Parathyroid adenoma (tissue), 2 donors: ENCODE data around the gene CKM.

Experiments
- H2AFZ ChIP-seq: fragments of 300-600 bp; sonication (generic); one replicate; pipeline ENCODE4 v1.7.0; 2017; ENCODE audit warnings: antibody characterized with exemption, mild to moderate bottlenecking
- H3K27ac ChIP-seq: fragments of 300-600 bp; sonication (generic); one replicate; pipeline ENCODE4 v1.7.0; 2017
- H3K27me3 ChIP-seq: fragments of 300-600 bp; sonication (generic); one replicate; pipeline ENCODE4 v1.7.0; 2017; ENCODE audit warnings: low read length; ENCODE audit not compliant: control insufficient read depth, insufficient read depth
- H3K36me3 ChIP-seq: fragments of 300-600 bp; sonication (generic); one replicate; pipeline ENCODE4 v1.7.0; 2017; ENCODE audit warnings: low read length; ENCODE audit not compliant: control insufficient read depth, insufficient read depth
- H3K4me1 ChIP-seq: fragments of 300-600 bp; sonication (generic); one replicate; pipeline ENCODE4 v1.7.0; 2017; ENCODE audit warnings: control low read depth
- H3K4me2 ChIP-seq: fragments of 300-600 bp; sonication (generic); one replicate; pipeline ENCODE4 v1.7.0; 2017; ENCODE audit warnings: low read length
- H3K4me3 ChIP-seq: fragments of 300-600 bp; sonication (generic); one replicate; pipeline ENCODE4 v1.7.0; 2017; ENCODE audit warnings: low read depth, low read length
- H3K79me2 ChIP-seq: fragments of 300-600 bp; sonication (generic); one replicate; pipeline ENCODE4 v1.7.0; 2017; ENCODE audit warnings: control low read depth
- H3K9ac ChIP-seq: fragments of 300-600 bp; sonication (generic); one replicate; pipeline ENCODE4 v1.7.0; 2017; ENCODE audit warnings: mild to moderate bottlenecking
- H3K9me3 ChIP-seq: fragments of 300-600 bp; sonication (generic); one replicate; pipeline ENCODE4 v1.7.0; 2017; ENCODE audit warnings: low read length; ENCODE audit not compliant: control insufficient read depth
- CTCF ChIP-seq: fragments of 300-600 bp; sonication (generic); IDR thresholded peaks from one replicate; pipeline ENCODE4 v1.7.0; 2017; ENCODE audit warnings: antibody characterized with exemption, mild to moderate bottlenecking
- donor health status: primary hyperparathyroidism.

Gene CKM

GRCh38 chr19:45303269-45304060, 19.2 kb downstream of the CKM start:
- no peaks in the 10 kb centered on the region for H3K79me2 ChIP-seq
- H2AFZ ChIP-seq = no peak overlapping the region
- TF ChIP-seq CTCF = no peak
- H3K9me3 ChIP-seq = no peaks in the 10 kb centered on the region
- H3K4me1 ChIP-seq = no peaks in the 10 kb centered on the region
- no peak overlapping the region for H3K4me3 ChIP-seq
- H3K27me3 ChIP-seq = no peaks in the 10 kb centered on the region
- H3K9ac ChIP-seq = no peak overlapping the region
- H3K27ac ChIP-seq = no peak overlapping the region
- no peaks in the 10 kb centered on the region for H3K36me3 ChIP-seq
- H3K4me2 ChIP-seq = no peak overlapping the region

GRCh38 chr19:45302416-45302815, 20.3 kb downstream of the CKM start:
- no peak overlapping the region for H3K4me2 ChIP-seq
- no peaks in the 10 kb centered on the region for H3K4me1 ChIP-seq
- no peak overlapping the region for H3K9ac ChIP-seq
- no peaks in the 10 kb centered on the region for H3K79me2 ChIP-seq
- H2AFZ ChIP-seq = no peak overlapping the region
- no peaks in the 10 kb centered on the region for H3K9me3 ChIP-seq
- TF ChIP-seq CTCF = no peak
- no peaks in the 10 kb centered on the region for H3K27me3 ChIP-seq
- no peak overlapping the region for H3K4me3 ChIP-seq
- H3K27ac ChIP-seq = no peak overlapping the region
- no peaks in the 10 kb centered on the region for H3K36me3 ChIP-seq

DNA sequence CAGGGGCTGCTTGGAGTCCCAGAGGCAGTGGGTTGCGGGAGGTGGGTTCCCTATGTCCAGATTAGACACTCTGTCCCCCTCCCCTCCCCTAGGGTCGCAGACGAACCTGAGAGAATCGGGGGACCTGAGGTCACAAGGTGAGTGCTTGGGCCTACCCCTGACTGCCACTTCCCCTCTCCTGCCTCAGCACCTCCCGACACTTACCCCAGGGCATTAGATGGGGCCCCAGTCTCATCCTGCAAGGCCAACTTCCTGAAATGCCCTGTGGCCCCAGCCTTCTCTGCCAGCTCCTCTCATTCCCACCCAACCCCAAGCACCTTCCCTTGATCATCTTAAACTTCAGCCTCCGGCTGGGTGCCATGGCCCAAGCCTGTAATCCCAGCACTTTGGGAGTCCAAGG, 23.0 kb downstream of the CKM start:
- Histone ChIP-seq H3K27me3 (no peaks in the 10 kb centered on the region), H3K4me1 (no peaks in the 10 kb centered on the region), H3K4me2 (no peak overlapping the region), H3K36me3 (no peaks in the 10 kb centered on the region), H3K9me3 (no peaks in the 10 kb centered on the region), H3K79me2 (no peaks in the 10 kb centered on the region), H3K27ac (no peak overlapping the region), H2AFZ (no peak overlapping the region), H3K9ac (no peak overlapping the region), H3K4me3 (no peak overlapping the region)
- no peak for TF ChIP-seq CTCF

- no peak overlapping the region for H3K9ac ChIP-seq
- no peaks in the 10 kb centered on the region for H3K79me2 ChIP-seq
- no peaks in the 10 kb centered on the region for H3K27me3 ChIP-seq
- no peak overlapping the region for H2AFZ ChIP-seq
- no peak overlapping the region for H3K4me2 ChIP-seq
- no peak for TF ChIP-seq CTCF
- H3K4me1 ChIP-seq = no peaks in the 10 kb centered on the region
- no peaks in the 10 kb centered on the region for H3K36me3 ChIP-seq
- no peak overlapping the region for H3K4me3 ChIP-seq
- H3K9me3 ChIP-seq = no peaks in the 10 kb centered on the region
- H3K27ac ChIP-seq = no peak overlapping the region
Observed at GRCh38 chr19:45298264-45298663, 24.4 kb downstream of the CKM start.

GRCh38 chr19:45297674-45298073, 25.0 kb downstream of the CKM start:
- Histone ChIP-seq H3K9ac (no peak overlapping the region), H3K9me3 (no peaks in the 10 kb centered on the region), H3K27ac (no peak overlapping the region), H3K27me3 (no peaks in the 10 kb centered on the region), H3K4me2 (no peak overlapping the region), H3K79me2 (no peaks in the 10 kb centered on the region), H2AFZ (no peak overlapping the region), H3K36me3 (no peaks in the 10 kb centered on the region), H3K4me3 (no peak overlapping the region), H3K4me1 (no peaks in the 10 kb centered on the region)
- TF ChIP-seq CTCF = no peak
